ENCODE data around the gene KIF5A.

The KIF5A gene

GRCh38 chr12:57631566-57632072 is 81.8 kb downstream of the KIF5A start:
- H3K27me3 ChIP-seq (replicated peaks) = peaks cover 15% of the 10 kb centered on the region
- peak overlapping the region; percentile 57 for H3K4me3 ChIP-seq (ENCODE audit: low read depth, low read length)
- in situ Hi-C loops (cut with HindIII; ENCODE audit: low pct_ligation_motif_present, low sequenced_read_pairs) = no loop called here
- H3K27ac ChIP-seq = no peak overlapping the region
- H3K36me3 ChIP-seq (replicated peaks) = no peaks in the 10 kb centered on the region
- no peak for TF ChIP-seq CTCF (IDR thresholded peaks at IDR 0.05; ENCODE audit: low read depth, low read length, missing control alignments)
- DNase-seq = no peak

GRCh38 chr12:57632073-57632957 is 82.5 kb downstream of the KIF5A start:
- no peak for TF ChIP-seq CTCF (IDR thresholded peaks at IDR 0.05; ENCODE audit: low read depth, low read length, missing control alignments)
- H3K27me3 ChIP-seq (replicated peaks) = peaks cover 15% of the 10 kb centered on the region
- no peak overlapping the region for H3K27ac ChIP-seq
- H3K36me3 ChIP-seq (replicated peaks) = no peaks in the 10 kb centered on the region
- no peak for DNase-seq
- peak overlapping the region; percentile 57 for H3K4me3 ChIP-seq (ENCODE audit: low read depth, low read length)
- in situ Hi-C loops (cut with HindIII; ENCODE audit: low pct_ligation_motif_present, low sequenced_read_pairs) = no loop called here

GRCh38 chr12:57632958-57633840 is 83.4 kb downstream of the KIF5A start, which contains the start of gene B4GALNT1:
TSS of gene B4GALNT1 (minus strand) at chr12:57633201. CDS start at chr12:57632132, 1,069 bp downstream.
- no peak within 1 kb of the TSS for H3K27ac ChIP-seq
- peaks cover 12% of the 10 kb centered on the region for H3K27me3 ChIP-seq (replicated peaks)
- no peaks in the 10 kb centered on the region for H3K36me3 ChIP-seq (replicated peaks)
- in situ Hi-C loops (cut with HindIII; ENCODE audit: low pct_ligation_motif_present, low sequenced_read_pairs) = no loop called here
- TF ChIP-seq CTCF (IDR thresholded peaks at IDR 0.05; ENCODE audit: low read depth, low read length, missing control alignments) = peak; percentile 81
- DNase-seq = no peak
- H3K4me3 ChIP-seq (ENCODE audit: low read depth, low read length) = peak within 1 kb of the TSS; percentile 57
